Measurements from ENCODE around the gene MAOB.

MAOB gene

GRCh38 chrX:43860646-43861370 is 21.4 kb downstream of the MAOB start:
- TF ChIP-seq CTCF (conservative IDR thresholded peaks at IDR 0.05; ENCODE audit: low read length) = no peak
- DNase-seq (ENCODE audit: low read depth) = peak; percentile 8
- no peak overlapping the region for H3K4me3 ChIP-seq (ENCODE audit: low read length)

- H3K4me3 ChIP-seq (ENCODE audit: low read length) = no peak overlapping the region
- no peak for TF ChIP-seq CTCF (conservative IDR thresholded peaks at IDR 0.05; ENCODE audit: low read length)
- no peak for DNase-seq (ENCODE audit: low read depth)
Measured at GRCh38 chrX:43853225-43853828, 28.9 kb downstream of the MAOB start.

- no peak overlapping the region for H3K4me3 ChIP-seq (ENCODE audit: low read length)
- no peak for DNase-seq (ENCODE audit: low read depth)
- no peak for TF ChIP-seq CTCF (conservative IDR thresholded peaks at IDR 0.05; ENCODE audit: low read length)
Measured at GRCh38 chrX:43850629-43851028, 31.6 kb downstream of the MAOB start.

- H3K4me3 ChIP-seq (ENCODE audit: low read length) = no peak overlapping the region
- no peak for DNase-seq (ENCODE audit: low read depth)
- TF ChIP-seq CTCF (conservative IDR thresholded peaks at IDR 0.05; ENCODE audit: low read length) = no peak
Measured at GRCh38 chrX:43849173-43849572, 33.1 kb downstream of the MAOB start.

GRCh38 chrX:43847352-43847751 is 34.9 kb downstream of the MAOB start:
- DNase-seq (ENCODE audit: low read depth) = no peak
- H3K4me3 ChIP-seq (ENCODE audit: low read length) = no peak overlapping the region
- no peak for TF ChIP-seq CTCF (conservative IDR thresholded peaks at IDR 0.05; ENCODE audit: low read length)

- TF ChIP-seq CTCF (conservative IDR thresholded peaks at IDR 0.05; ENCODE audit: low read length) = no peak
- no peak overlapping the region for H3K4me3 ChIP-seq (ENCODE audit: low read length)
- no peak for DNase-seq (ENCODE audit: low read depth)
Measured at GRCh38 chrX:43846558-43846957, 35.7 kb downstream of the MAOB start.

- DNase-seq (ENCODE audit: low read depth) = no peak
- TF ChIP-seq CTCF (conservative IDR thresholded peaks at IDR 0.05; ENCODE audit: low read length) = no peak
Measured at GRCh38 chrX:43845776-43846175, 36.5 kb downstream of the MAOB start.

More at GRCh38 chrX:43845776-43846175, 36.5 kb downstream of the MAOB start:
- no peak overlapping the region for H3K4me3 ChIP-seq (ENCODE audit: low read length)

All from AG10803 (cell line).